Measurements from ENCODE around the gene COL5A1. TPM values are rescaled to one million over a fixed set of nuclear protein-coding genes. Genes with fewer than 3 reads are reported as not detected.

Gene COL5A1
- total RNA-seq, 1 donor from 2014 or later = 18.7 TPM

DNA sequence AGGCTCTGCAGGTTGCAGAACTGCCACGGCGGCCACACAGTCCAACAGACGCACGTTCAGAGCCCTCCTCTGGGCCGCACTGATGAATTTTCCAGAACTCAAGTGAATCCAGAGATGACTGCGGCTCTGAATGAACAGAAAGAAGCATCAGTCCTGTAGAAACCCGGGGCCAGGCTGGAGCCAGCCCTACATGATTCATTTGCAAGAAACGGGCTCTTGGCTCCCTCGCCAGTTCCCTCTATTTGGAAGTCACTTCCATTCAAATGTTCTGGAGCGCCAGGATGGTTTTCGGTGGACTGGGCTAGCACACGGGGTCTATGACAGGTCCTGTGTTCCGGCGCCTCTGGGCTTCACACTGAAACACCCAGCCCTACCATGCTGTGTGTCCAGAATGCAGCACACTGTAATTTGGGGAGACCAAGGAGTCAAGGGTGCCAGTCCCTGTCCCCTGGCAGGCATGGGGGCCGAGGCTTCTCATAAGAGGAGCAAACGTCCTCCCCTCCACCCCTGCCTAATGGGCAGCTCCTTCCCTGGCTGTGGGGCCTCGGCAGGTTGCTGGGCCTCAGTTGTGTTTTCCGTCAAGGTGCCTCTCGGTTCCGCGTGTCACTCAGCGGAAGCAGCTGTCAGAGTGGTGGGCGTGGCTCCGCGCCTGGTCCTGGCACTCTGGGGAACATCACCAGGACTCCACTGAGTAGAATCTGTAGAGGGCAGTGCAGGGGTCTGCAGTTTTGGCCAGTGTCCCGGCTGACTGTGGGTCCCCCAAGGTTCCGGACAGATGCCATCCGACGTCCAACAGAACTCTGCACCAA lies 18.1 kb upstream of the COL5A1 start:
- ATAC-seq (no peak), DNase-seq (ENCODE audit: missing footprints) (no peak)
- intact Hi-C loops (cut with DNase I) = no loop called here

DNA sequence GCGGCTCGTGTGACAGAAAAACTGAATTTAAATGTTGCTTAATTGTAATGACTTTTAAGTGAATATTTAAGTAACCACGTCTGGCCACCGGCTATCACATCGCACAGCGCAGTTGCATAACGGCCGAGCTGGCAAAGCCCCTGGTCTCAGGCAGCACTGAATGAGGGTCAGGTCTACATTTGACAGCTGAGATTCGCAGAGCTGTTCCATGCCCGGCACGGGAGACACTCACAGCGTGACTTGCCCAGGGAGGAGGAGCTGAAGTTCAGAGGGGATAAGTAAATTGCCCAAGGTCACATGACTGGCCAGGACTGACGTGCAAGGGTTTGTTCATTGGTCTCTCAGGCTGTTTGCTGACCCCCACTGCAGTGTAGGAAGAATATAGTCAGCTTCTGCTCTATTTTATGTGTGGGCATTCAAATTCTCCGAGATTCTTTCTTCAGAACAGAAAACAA lies 17.4 kb upstream of the COL5A1 start:
- ATAC-seq (no peak), DNase-seq (ENCODE audit: missing footprints) (no peak)
- intact Hi-C loops (cut with DNase I) = no loop called here

DNA sequence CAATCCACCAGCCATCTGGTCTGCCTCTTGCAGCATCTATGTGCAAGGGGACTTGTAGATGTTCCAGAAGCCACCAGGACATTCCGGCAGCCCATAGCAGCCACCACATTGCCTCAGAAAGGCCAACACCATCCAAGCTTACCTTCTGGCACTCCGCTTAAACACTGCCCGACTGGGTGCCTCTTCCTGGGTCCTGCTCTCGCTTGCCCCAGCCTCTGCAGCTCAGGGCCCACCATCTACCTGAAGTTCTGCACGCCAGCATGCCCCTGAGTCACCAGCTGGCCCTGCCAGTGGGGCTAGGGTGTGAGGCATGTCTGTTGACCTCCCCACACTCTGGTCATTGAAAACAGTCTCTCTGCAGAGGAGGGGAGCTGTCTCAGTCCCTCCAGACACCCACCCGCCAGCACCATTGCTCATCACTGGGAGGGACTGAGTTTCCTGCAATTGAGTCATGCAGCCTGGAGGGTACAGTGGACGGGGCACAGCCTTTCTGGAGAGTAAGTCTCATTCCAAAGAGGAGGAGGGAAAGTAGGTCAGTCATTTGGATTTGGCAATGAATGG lies 16.9 kb upstream of the COL5A1 start:
- intact Hi-C loops (cut with DNase I) = no loop called here
- DNase-seq (ENCODE audit: missing footprints) (no peak), ATAC-seq (peak; percentile 21)

DNA sequence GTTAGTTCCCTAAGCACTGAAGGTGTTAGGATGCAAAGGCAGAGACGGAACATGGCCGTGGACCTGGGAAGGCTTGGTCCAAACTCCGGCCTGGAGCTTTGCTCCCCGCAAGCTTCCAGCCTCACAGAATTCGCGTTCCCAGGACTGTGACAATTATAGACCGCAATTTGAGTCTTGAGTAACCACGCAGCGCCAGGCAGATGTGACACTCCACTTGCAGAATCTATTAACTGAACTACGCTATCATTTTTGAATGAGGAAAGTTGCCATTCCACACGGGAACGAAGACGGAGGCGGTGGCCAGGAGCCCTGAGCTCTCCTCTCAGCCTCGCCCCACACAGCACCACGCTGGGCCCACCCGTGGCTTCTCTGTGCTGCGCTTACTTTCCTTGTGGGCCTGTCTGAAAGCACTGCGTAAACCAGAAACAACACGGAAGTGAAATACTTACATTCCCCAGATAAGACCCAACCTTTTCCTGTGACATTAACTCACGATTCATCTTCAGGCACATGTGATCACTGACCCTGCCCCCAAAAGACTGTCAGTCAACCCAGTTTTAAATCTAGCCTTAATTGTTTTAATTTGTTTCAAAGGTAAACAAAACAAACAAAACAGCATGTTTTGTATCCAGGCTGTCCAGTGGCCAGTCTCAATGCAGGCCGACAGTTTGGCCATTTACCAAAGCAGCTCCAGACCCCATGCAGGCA lies 16.1 kb upstream of the COL5A1 start:
- DNase-seq (ENCODE audit: missing footprints) = no peak
- intact Hi-C loops (cut with DNase I) = no loop called here
- ATAC-seq = no peak

DNA sequence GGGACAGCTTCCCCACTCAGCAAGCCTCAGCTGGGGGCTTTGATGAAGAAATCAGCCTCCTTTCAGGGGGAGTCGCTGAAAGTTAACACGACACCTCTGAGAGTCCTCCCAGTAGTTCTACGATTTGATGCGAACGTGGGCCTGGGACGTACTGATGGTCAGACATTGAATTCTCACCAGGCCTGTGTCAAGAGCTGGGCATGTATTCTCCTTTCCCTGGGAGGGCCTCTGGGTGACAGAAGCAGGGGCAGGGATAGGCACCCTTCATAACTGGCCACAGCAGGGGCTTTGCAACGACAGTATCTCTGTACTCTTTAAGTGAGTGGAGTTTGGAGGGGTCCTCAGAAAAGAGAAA lies 15.6 kb upstream of the COL5A1 start:
- intact Hi-C loops (cut with DNase I) = no loop called here
- ATAC-seq = no peak
- no peak for DNase-seq (ENCODE audit: missing footprints)

DNA sequence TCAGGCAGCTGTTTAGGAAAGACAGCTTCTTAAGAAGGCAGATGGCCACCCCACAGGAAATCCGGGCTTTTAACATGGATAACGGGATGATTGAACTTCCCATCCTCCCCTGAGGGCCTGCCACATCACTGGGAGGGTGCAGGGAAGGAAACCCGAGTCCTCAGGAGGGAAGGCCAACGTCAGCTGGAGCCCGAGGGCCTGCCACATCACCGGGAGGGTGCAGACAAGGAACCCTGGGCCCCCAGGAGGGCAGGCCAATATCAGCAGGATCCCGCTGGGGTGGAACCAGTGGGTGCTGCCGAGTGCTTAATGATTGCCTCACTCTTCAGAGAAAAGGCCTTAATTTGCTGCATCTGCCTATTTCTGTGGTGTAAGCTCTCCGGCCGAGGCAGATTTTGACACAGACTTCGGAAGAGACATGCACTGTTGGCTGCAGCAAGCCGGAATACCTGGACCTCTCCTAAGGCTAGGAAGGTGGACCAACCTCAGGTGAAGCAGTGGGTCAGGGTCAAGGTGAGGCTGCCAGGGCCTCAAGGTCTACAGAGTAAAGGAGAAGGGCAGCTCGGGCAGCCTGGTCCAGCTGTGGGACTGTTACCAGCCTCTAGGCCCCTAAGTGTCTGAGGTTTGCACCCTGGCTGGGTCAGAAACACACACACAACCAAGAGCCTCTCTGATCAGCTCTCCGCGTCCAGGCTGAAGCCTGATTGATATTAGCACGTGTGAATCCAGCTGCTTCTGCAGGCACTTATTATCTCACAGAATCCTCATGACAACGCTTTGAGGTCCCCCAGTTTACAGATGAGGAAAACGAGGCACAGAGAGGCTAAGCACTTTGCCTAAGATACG lies 14.8 kb upstream of the COL5A1 start:
- intact Hi-C loops (cut with DNase I) = no loop called here
- no peak for ATAC-seq
- no peak for DNase-seq (ENCODE audit: missing footprints)

DNA sequence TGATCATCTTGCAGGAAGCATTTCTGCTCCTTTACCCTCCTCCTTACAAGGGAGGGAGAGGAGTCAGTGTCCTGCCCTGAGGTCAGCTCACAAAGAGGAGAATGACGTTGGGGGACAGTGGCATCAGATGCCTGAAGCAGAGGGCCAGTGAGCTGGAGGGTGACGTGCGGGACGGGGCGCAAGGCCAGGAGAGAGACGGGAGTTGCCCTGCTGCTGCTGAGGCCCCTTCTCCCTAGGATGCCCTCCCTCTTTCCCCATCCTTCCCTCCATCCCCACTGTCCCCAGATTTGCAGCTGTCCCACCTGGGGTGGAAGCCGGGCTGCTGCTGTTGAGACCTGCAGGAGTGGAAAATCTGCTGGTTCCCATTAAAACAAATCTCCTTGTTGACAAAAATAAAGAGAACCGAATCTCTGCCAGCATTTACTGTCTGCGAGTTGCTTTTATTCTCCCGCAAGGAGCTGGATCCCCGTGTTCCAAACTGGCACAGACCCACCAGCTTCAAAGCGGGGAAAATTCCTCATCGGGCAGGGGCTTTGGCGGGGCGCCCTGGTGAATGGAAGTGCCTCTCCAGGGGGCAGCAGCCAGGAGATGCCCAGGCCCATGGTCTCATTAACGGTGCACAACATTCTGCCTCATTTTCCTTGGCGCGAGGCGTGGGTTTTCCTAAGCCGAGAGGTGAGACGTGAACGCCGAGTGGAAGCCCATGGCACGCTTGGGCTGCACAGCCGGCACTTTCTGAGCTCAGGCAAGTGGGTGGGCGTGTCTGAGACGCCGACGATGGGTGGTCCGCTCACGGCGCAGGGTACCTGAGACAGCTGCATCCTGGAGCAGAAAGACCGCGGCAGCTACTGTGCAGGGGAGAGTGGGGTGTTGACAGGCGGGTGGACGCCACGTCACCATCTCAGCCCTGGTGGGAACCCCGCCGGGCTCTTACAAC lies 13.9 kb upstream of the COL5A1 start:
- ATAC-seq (no peak), DNase-seq (ENCODE audit: missing footprints) (no peak)
- intact Hi-C loops (cut with DNase I) = no loop called here

DNA sequence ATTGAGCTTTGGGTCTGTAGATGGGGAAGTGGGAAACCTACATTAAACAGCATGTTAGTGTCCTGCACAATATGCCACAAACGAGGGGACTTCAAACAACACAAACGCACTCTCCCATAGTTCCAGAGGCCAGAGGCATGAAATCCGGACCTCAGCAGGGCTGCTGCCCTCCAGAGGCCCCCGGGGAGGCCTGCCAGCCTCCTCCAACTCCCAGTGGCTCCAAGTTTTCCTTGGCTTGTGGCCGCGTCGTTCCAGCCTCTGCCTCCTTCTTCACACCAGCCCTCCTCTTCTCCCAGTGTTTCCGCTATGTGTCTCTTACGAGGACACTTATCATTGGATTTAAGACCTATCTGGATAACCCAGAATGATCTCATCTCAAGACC lies 13.3 kb upstream of the COL5A1 start:
- intact Hi-C loops (cut with DNase I) = no loop called here
- ATAC-seq (no peak), DNase-seq (ENCODE audit: missing footprints) (no peak)

DNA sequence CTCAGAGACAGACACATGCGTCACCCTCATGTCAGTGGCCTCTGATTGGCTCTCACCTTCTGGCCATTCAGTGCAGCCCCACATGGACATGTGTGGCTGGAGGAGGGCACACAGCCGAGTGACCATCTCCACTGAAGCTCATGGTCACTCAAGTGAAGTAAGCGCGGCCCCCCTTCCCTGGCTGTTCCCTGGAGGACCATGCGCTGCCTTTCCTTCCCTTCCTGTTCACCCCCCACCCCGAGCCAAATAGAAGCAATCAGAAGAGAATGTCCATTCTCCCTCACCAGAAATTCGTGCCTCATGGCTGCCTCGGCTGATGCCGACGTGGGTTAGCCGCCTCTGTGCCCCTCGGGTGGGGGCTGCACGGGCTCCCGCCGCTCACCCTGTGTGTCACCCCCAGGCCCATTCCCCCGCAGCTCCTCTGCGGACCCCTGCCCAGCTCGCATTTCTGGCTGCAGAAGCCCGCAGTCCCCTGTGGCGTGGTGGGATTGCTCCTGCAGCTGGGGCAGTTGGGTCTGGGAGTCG lies 12.5 kb upstream of the COL5A1 start:
- intact Hi-C loops (cut with DNase I) = no loop called here
- DNase-seq (ENCODE audit: missing footprints) (no peak), ATAC-seq (no peak)

DNA sequence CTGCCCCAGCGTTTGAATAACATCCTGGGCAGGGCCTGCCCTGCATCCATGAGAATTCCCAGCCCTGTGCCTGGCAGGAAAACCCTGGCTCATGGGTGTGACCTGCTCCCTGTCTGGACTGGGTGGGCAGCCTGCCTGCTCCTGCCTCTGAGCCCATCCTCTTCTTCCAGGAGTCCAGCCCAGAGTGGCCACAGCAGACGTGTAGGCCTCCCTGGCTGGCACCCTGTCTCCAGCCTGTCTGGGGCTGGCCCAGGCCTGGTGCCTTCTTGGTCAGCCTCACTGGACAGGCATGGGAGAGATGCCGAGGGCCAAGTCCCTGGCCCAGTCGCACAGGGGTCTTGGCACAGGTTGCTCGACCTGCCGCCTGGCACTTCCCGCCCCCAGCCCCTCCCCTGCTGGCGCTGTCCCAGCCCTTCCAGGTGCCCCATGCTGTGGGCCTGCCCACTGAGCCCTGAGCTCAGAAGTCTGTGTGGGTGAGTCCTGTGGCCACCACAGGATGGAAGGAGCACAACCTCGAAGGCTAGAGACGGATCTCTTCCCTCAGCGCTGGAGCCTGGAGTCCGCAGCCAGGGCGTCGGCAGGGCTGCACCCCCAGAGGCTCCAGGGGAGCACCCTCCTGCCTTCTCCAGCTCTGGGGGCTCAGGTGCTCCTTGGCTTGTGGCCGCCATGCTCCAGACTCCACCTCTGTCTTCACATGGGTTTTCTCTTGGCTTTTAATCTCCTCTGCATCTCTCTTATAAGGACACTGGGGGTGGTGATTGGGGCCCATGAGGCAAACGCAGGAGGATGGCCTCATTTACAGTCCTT lies 11.8 kb upstream of the COL5A1 start:
- DNase-seq (ENCODE audit: missing footprints) (no peak), ATAC-seq (no peak)
- intact Hi-C loops (cut with DNase I) = no loop called here

DNA sequence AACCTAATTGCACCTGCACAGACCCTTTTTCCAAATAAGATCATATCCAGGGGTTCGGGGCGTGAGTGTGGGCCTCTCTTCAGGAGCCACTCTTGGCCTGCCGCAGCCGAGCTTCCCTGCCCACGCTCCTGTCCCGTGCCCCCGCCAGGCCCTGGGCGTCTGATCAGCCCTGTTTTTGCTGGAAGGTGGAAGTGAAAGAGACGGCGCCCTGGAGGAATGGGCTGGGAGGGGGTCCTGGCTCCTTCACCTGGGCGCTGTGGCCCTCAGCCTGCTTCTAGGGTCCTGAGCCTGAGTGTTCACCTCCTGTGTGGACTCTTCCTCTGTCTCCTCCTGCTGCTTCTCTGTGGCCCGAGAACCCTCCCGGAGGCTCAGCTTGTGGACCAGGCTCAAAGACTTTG lies 11.2 kb upstream of the COL5A1 start:
- ATAC-seq (no peak), DNase-seq (ENCODE audit: missing footprints) (no peak)
- intact Hi-C loops (cut with DNase I) = no loop called here

DNA sequence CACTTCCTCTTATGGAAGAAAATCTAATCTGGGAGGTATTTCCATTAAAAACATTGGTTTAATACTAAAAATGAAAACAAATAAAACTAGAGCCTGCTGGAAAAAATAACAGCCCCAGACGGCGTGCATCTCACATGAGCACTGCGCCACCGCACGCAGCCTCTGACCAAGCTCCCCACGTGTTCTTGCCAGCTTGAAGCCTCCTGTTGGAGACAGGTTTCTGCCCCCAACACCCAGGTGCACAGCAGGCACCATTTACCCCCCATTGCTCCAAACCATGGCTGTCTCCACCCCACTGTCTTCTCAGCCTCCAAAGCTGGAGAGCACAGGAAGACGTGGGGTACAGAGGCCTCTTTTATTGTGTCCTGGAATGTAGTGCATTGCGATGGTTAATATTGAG lies 10.7 kb upstream of the COL5A1 start:
- intact Hi-C loops (cut with DNase I) = no loop called here
- DNase-seq (ENCODE audit: missing footprints) (no peak), ATAC-seq (no peak)

DNA sequence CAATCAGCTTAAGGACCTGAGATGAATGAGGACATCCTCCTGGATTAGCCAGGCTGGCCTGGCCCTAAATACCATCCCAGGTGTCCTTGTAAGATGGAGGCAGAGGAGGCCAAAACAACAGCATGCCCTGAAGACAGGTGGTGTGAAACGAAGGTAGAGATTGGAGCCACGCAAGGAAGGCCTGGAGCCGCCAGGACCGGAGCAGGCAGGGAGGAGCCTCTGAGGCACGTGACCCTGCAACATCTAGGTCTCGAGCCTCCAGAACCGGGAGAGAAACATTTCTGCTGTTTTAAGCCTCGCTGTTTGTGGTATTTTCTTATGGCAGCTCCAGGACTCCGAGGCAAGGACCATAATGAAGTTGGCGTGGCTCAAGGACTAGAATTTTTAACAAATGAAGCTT lies 9.7 kb upstream of the COL5A1 start:
- DNase-seq (ENCODE audit: missing footprints) (no peak), ATAC-seq (no peak)
- intact Hi-C loops (cut with DNase I) = no loop called here

DNA sequence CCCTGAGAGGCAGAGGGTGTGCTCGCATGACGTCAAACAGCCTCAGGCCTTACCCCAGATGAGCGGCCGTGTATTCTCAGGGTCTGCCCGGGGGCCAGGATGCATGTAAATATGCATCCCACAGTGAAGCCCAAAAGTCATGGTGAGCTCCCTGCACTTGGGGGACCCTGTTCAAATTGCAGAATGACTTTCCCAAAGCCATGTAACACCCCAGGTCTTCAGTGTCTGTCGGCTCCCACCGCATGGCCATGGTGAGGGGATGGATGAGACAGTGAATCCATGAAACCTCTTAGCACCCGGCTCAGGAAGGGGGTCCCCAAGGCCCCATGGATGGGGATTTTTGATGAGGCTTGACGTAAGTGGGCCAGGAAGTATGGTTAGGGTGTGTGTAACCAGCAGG lies 9.3 kb upstream of the COL5A1 start:
- intact Hi-C loops (cut with DNase I) = no loop called here
- no peak for DNase-seq (ENCODE audit: missing footprints)
- ATAC-seq = no peak

DNA sequence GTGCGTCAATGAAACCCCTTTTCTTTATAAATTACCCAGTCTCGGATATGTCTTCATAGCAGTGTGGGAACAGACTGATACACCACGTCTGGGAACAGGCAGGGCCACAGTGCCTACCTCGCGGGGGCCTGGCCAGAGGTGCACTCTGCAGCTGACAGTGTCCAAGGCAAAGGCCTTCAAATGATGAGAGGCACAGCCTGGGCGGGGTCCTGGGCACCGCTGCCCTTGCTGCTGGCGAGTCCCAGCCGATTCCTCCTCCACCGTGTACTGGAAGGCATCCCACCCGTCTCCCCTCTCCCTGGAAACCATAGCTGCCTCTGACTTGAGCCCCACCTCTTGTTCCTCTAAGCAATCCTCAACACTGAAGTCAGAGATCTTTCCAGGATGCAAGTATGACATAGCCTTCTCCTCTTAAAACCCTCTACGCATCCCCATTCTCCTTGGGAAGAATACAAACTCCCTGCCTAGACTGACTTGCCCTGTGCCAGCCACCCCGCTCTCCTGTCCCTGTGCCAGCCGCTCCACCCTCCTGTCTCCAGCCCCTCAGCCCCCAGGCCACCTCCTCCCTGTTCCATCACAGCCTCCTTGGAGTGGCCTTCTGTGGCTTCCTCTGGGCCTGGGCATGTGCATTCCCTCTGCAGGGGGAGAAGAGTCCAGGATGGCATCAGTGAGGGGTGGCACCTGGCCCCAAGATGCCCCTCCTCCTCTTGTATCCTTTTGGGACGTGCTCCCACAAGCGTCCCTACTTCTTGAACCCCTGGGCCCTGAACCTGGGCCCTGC lies 8.1 kb upstream of the COL5A1 start:
- intact Hi-C loops (cut with DNase I) = no loop called here
- DNase-seq (ENCODE audit: missing footprints) (no peak), ATAC-seq (no peak)

DNA sequence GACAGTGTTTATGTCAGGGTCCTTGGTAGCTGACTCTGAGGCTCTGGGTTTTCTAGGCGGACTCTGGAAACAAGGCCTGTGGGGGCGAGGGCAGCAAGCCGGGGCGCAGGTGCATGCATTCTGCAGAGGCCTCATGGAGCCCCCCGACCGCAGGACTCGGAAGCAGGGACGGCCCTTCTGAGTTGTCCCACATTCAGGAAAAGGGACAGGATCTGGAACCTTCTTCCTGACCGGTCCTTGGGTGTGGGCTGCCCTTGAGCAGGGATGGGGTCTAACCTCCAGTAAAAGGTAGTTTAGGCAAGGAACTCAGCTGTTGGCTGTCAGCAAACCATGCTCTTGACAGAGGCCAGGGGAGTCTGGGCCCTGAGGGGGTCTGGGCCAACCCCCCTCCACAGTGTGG lies 7.4 kb upstream of the COL5A1 start:
- ATAC-seq (no peak), DNase-seq (ENCODE audit: missing footprints) (no peak)
- intact Hi-C loops (cut with DNase I) = no loop called here
